HG02943 (cell line): ENCODE data around the gene CHRNB1.

Source experiments
- ATAC-seq: cut with Tn5 transposase; IDR thresholded peaks from one replicate; pipeline ENCODE4 v1.9.1; 2021; ENCODE audit warnings: mild to moderate bottlenecking, low read depth, moderate library complexity; ENCODE audit not compliant: unreplicated experiment

CHRNB1 gene

DNA sequence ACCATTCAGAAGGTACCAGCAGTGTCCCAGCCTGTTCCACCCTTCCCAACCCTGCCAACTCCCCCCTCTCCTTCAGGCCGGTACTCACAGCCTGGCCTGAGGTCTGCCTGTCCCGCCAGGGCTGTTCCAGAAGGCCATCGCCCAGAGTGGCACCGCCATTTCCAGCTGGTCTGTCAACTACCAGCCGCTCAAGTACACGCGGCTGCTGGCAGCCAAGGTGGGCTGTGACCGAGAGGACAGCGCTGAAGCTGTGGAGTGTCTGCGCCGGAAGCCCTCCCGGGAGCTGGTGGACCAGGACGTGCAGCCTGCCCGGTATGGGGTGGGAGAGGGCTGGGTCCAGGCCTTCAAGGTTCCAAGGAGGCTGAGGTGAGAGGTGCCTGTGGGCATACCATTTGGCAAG is 30.0 kb upstream of the CHRNB1 start:
- ATAC-seq: no peak

DNA sequence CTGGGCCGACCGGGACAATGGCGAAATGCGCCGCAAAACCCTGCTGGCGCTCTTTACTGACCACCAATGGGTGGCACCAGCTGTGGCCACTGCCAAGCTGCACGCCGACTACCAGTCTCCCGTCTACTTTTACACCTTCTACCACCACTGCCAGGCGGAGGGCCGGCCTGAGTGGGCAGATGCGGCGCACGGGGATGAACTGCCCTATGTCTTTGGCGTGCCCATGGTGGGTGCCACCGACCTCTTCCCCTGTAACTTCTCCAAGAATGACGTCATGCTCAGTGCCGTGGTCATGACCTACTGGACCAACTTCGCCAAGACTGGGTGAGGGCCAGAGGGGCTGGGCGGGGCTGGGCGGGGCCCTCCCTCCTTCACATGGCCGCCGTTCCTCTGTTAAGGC is 29.1 kb upstream of the CHRNB1 start:
- no peak for ATAC-seq

DNA sequence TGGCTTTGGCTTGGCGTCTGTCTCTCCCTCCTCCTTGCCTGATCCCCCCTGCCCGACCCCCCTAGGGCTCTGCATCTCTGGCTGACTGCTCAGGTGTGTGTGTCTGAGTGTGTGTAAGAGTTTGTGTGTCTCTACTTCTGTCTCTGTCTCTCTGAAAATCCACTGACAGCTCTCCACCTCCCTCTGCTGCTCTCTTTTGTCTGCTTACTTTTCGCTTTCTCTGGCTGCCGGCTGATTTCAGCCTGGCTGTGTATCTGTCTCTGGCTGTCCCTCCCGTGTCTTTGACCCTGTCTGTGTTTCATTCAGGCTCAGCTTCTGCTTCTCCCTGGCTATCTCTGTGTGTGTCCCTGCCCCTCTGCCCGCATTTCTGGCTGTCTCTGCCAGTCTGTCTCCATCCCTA is 28.5 kb upstream of the CHRNB1 start:
- ATAC-seq: no peak

DNA sequence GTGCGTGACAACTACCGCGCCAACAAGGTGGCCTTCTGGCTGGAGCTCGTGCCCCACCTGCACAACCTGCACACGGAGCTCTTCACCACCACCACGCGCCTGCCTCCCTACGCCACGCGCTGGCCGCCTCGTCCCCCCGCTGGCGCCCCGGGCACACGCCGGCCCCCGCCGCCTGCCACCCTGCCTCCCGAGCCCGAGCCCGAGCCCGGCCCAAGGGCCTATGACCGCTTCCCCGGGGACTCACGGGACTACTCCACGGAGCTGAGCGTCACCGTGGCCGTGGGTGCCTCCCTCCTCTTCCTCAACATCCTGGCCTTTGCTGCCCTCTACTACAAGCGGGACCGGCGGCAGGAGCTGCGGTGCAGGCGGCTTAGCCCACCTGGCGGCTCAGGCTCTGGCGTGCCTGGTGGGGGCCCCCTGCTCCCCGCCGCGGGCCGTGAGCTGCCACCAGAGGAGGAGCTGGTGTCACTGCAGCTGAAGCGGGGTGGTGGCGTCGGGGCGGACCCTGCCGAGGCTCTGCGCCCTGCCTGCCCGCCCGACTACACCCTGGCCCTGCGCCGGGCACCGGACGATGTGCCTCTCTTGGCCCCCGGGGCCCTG is 27.7 kb upstream of the CHRNB1 start:
- ATAC-seq: no peak

DNA sequence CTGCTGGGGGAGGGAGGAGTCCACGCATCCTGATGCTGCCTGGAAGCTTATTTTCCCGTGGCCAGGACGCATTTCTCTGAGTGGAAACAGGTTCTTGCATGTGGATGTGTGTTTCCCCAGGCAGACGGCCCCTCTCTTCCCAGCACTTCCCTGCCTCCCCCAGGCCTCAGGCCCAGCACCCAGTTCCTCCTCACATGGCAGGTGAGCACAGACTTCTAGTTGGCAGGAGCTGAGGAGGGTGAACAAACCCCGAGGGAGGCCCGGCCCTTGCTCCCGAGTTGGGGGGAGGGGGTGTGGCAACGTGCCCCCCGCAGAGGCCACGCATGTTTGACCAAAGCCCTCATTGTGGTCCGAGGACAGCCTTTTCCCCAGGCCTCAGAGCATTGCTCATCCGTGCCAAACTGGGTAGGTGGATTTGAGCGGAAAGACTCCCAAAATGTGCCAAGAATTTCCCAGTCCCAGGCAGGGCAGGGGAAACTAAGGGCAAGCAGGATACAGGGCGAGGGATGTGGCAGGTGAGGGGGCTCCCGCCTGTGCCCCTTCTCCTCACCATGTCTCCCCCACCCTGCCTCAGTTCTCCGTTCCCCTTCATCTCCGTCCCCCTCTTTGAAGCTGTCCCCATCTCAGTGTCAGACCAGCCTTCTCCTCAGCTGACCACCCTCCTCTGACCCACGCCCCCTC is 26.2 kb upstream of the CHRNB1 start:
- no peak for ATAC-seq

DNA sequence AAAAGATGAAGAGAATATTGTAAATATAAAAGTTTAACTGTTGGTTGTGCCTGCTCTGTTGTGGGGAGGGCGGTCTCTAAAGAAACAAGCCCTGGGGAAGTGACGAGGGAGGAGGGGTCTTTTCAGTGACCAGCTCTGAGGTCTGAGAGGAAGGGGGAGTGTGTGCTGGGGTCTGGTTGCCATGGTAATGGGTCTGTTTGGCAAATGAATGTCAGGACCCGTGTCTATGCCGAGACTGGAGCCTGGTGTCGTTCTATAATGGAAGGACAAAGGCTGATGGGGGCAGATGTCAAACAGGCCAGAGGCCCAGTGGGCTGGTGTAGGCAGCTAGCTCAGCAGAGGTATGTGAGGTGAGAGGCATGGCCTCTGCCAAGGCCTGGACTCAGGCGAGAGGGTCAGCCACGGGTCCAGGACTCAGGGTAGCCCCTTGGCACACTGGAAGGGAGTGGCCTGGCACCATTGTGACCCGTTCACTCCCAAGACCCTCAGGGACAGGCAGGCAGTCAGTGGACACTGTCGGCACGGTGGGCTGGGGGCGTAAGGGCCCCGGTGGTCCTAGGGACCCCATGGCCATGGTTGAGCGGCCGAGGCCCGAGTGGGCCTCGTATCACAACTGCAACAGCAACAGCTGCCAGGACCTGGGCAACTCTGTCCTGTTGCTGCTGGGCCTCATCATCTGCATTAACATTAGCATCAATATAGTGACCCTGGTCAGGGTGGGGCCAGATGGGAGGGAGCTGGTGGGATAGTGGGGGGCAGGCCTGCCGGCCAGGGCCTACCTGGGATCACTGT is 24.8 kb upstream of the CHRNB1 start, which contains the start of gene SPEM1:
SPEM1 (plus strand) TSS at position 506 of the 792 bp plus-strand sequence; CDS start at position 567, 61 bp downstream.
- no peak for ATAC-seq

DNA sequence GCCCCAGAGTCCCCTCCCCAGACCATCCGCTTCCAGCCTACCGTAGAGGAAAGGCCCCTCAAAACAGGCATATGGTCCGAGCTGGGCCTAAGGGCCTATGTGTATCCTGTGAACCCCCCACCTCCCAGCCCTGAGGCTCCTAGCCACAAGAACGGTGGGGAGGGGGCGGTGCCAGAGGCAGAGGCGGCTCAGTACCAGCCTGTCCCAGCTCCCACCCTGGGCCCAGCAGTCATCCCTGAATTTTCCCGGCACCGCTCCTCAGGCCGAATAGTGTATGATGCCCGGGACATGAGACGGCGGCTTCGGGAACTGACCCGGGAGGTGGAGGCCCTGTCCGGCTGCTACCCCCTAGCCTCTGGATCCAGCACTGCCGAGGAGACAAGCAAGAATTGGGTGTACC is 23.7 kb upstream of the CHRNB1 start:
- no peak for ATAC-seq

DNA sequence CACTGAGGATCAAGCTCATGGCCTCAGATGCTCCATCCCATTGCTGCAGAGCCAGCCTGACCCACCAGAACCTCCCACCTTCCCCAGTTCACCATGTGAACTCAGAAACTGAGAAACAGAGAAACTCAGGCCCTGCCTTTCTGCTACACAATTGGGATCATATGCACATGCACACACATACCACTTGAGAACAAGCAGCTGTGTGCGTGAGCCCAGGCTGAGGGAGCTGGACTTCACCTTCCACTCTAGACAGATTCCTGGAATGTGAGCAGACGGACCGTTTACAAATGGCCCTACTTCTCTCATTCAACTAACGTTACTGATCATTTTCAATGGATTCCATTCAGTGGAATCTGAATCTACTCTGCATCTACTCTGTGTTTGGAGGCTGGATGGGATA is 21.2 kb upstream of the CHRNB1 start:
- no peak for ATAC-seq

DNA sequence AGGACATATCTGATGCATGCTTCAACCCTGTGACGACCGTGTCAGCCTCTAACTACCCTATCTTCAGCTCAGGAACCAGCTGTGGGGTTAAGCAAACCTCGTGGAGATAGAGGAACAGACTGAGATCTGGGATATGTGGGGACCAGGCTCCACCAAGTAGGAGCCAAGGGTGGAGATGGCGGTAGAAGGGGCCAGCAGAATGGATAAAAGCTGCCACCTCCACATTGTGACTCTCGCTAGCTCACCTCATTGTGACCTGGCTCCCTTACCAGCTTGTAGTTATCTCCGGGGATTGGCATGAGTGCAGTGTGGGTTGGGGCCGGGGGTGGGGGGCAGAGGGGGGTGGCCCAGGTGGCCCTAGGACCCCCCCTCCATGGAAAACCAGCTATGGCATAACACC is 19.5 kb upstream of the CHRNB1 start, which contains the start of gene SPEM2:
SPEM2 (plus strand) TSS at position 301 of the 400 bp plus-strand sequence; CDS start at position 374, 73 bp downstream.
- no peak for ATAC-seq

DNA sequence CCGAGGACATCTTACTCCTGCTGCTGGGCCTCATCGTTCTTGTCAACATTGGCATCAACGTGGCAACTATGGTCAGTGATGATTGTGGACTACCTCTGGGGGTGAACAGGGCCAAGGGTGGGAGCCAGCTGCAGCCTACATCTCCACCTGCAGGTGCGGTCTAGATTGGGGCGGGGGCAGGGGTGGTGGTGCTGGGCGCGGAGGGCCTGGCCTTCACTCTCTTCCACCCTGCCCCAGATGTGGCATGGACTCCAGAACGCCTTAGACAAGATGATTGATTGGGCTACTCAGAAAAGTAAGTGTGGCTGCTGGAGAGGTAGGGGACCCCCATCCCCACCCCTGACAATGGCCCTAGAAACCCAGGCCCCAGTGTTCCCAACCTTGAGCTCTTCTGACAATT is 19.1 kb upstream of the CHRNB1 start:
- ATAC-seq: no peak

DNA sequence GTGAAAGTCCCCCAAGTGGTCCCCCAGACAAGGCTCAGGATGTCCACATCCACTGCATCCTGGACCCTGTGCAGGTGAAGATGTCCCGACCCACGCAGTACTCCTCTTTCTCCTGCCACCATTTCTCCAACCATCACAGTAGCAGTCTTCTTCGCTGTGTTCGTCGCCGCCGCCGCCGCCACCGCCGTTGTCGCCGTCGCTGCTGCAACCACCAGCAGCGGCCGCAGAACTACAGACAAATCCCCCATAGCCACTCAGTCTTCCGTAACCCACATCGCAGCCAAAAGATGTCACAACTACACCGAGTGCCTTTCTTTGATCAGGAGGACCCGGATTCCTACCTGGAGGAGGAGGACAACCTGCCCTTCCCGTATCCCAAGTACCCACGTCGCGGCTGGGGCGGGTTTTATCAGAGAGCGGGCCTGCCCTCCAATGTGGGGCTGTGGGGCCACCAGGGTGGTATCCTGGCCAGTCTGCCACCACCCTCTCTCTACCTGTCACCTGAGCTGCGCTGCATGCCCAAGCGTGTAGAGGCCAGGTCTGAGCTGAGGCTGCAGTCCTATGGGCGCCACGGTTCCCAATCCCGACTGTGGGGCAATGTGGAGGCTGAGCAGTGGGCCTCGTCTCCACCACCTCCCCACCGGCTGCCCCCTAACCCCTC is 18.5 kb upstream of the CHRNB1 start:
- ATAC-seq: no peak

DNA sequence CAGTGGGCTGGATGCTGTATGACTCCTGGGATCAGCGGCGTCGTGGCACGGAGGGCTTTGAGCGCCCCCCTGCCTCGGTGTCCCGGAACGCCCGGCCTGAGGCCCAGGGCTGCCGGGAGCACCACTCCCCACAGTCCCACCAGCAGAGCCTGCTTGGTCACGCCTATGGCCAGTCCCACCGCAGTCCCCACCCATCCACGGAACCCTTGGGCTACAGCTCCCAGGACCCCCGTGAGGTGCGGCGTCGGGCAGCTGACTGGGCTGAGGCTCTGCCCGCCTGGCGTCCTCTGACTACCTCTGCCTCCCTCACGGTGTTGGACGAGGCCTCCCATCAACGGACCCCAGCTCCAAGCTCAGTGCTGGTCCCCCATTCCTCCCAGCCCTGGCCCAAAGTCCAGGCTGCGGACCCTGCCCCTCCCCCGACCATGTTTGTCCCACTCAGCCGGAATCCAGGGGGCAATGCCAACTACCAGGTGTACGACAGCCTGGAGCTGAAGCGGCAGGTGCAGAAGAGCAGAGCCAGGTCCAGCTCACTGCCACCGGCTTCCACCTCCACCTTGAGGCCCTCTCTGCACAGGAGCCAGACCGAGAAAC is 17.9 kb upstream of the CHRNB1 start:
- ATAC-seq: no peak

DNA sequence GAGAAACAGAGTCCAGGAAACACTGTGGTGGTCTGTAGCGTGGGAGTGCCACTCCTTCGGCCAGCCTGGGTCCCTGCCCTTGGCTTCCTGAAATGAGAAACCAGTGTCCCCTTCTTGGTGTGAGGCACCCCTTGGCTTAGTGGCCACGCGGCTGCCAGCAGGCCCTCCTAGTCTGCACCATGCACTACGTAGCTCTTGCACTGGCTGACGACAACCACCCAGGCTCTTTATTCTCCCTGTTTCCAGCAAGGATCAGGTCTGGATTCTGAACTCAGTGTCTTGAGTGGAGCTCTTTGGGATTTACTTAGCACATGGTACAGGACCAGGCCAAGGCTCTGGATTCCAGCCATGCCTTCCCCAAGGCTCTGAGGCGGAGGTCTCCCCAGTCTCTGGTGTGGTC is 17.3 kb upstream of the CHRNB1 start:
- ATAC-seq: no peak

DNA sequence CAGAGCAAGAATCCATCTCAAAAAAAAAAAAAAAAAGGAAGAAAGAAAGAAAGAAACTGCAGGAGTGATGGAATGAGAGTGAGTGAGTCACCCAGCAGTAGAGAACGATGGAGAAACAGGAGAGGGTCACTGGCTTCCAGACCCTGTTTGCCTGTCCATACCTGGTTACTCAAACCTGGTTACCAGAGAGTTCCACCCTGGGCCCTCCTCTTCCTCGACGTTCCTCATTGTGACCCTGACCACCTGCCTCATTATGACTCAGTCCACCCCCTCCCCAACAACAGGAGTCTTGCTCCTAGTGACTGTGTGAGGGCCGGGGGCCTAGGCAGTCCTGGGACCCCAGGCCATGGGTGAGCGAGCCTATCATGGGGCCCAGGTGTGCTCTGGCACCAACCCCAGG is 16.3 kb upstream of the CHRNB1 start, which contains the start of gene SPEM3:
SPEM3 (plus strand) TSS at position 301 of the 400 bp plus-strand sequence; CDS start at position 347, 46 bp downstream.
- no peak for ATAC-seq

DNA sequence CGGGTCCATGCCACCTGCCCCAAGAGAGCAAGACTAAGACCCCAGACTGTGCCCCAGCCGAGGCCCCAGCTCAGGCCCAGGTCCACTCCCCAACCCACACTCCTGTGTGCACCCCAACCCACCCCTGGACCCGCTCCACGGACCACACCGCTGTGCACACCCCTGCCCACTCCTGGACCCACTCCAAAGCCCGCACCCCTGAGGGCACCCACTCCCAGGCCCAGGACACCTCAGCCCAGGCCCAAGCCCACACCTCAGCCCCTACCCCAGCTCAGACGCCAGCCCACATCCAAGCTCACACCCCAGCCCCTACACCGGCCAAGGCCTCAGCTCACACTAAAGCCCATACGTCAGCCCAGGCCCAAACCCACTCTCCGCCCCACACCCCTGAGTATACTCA is 15.1 kb upstream of the CHRNB1 start:
- ATAC-seq: no peak

DNA sequence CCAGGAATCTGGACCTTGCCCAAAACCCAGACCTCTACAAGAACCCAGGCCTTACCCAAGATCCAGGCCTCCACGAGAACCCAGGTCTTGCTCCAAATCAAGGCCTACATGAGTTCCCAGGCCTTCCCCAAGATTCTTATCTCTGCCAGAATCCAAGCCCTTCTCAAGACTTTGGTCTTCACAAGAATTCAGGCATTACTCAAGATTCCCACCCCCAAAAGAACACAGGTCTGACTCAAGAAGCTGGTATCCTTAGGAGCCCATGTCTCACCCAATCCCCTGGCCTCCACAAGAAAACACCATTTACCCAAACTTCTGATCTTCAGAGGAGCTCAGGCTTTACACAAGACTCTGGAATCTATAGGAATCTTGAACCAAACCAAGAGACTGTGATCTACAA is 13.6 kb upstream of the CHRNB1 start:
- ATAC-seq: no peak

DNA sequence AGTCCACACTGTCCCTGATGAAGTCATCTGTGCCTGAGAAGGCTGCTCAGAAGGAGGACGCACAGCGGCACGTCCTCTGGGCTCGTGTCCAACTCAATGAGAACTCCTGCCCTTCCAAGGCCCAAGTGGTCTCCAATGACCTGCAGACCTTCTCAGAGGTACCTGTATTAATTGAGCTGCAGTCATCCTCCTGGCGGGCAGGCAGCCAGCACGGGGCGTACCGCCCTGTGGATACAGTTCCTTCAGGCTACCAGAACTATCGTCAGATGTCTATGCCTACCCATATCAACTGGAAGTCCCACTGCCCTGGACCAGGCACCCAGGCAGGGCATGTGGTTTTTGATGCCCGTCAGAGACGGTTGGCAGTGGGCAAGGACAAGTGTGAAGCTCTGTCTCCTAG is 12.6 kb upstream of the CHRNB1 start:
- no peak for ATAC-seq

DNA sequence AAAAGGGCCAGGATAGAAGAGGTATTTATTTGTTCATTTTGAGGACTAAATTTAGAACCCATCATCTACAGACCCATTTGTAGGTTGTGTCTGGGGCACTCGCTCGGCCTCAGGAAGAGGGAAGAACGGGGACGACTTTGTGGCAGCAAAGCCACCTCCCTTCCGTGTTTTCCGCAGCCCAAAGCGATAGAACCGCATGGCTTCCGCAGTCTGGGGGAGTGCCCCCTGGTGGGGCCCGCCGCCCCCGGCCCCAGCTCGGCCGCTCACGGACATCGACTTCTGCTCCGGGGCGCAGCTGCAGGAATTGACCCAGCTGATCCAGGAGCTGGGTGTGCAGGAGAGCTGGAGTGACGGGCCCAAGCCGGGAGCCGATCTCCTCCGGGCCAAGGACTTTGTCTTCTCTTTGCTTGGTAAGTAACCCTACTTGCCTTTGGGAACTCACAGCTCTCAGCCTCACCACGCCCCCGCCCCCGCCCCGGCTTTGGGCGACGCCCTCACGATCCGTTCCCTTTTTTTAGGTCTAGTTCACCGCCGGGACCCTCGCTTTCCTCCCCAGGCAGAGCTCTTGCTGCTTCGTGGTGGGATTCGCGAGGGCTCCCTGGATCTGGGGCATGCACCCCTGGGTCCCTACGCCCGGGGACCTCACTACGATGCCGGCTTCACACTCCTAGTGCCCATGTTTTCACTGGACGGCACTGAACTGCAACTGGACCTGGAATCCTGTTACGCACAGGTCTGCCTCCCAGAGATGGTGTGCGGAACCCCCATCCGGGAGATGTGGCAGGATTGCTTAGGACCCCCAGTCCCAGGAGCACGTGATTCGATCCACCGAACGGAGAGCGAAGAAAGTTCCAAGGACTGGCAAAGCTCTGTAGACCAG is 8.9 kb upstream of the CHRNB1 start:
- peak; percentile 4 for ATAC-seq

DNA sequence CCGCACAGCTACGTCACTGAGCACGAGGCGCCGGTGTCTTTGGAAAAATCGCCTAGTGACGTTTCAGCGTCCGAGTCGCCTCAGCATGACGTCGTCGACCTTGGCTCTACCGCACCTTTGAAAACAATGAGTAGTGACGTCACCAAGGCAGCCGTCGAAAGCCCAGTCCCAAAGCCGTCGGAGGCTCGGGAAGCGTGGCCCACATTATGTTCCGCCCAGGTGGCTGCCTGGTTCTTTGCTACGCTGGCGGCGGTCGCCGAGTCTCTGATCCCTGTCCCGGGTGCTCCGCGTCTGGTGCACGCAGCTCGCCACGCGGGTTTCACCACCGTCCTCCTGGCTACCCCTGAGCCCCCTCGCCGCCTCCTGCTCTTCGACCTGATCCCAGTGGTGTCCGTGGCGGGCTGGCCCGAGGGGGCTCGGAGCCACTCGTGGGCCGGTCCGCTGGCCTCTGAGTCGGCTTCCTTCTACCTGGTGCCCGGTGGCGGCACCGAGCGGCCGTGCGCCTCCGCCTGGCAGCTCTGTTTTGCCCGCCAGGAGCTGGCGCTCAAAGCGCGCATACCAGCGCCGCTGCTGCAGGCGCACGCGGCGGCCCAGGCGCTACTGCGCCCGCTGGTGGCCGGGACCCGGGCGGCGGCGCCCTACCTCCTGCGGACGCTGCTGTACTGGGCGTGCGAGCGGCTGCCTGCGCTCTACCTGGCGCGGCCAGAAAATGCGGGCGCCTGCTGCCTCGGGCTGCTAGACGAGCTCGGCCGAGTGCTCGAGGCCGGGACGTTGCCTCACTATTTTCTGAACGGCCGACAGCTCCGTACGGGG is 8.1 kb upstream of the CHRNB1 start:
- ATAC-seq: no peak
